HG03354 (cell line): ENCODE data around the gene FGF7.
"Not testable (repeated sequence)": the region's sequence is repeated elsewhere in the genome, so short reads cannot be mapped to it uniquely, and the experiment has no call there.

Source experiments
- ATAC-seq: cut with Tn5 transposase; IDR thresholded peaks from one replicate; pipeline ENCODE4 v1.9.1; 2021; ENCODE audit warnings: mild to moderate bottlenecking; ENCODE audit not compliant: unreplicated experiment, poor library complexity, severe bottlenecking

The FGF7 gene

GRCh38 chr15:49423021-49423420, at the start of gene FGF7:
FGF7 (plus strand) TSS chr15:49423242; CDS start chr15:49424298, 1,056 bp downstream.
- no peak for ATAC-seq

GRCh38 chr15:49379996-49380395, 43.0 kb upstream of the FGF7 start:
- no peak for ATAC-seq

DNA sequence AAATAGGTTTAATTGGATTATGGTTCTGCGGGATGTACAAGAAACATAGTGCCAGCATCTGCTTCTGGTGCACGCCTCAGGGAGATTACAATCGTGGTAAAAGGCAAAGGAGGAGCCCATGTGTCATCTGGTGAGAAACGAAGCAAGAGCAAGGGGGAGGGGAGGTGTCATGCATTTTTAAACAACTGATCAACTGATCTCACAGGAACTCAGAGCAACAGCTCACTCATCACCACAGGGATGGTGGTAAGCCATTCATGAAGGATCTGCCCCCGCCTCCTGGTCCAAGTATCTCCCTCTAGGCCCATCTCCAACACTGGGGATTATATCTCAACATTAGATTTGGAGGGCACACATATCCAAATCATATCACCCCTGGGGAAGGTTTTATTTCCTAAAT, 42.1 kb upstream of the FGF7 start:
- ATAC-seq, result no peak

DNA sequence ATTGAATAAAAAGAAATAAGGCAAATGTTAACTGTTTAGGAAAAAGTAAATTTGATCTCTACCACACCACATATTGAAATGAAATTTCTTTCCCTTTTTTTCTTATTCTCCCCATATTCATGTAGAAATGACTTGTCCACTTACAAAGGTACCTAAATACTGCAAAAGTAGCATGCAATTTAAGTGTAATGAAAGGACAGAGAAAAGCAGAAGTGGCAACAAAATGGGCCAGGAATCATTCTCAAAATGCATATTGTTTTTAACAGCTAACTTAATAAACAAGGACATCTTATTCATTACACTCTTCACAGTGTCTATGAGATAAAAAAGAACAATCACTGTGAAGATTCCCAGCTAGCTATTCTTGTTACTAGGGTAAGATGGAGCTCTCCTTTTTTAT, 40.6 kb upstream of the FGF7 start:
- no peak for ATAC-seq

- ATAC-seq, result no peak
These were observed 39.8 kb upstream of the FGF7 start for GRCh38 chr15:49383266-49383665.

GRCh38 chr15:49387471-49387870, 35.6 kb upstream of the FGF7 start:
- ATAC-seq, result peak; percentile 50

GRCh38 chr15:49402515-49403296, 20.3 kb upstream of the FGF7 start:
- not testable (repeated sequence) for ATAC-seq

- no peak for ATAC-seq
These were observed 16.5 kb upstream of the FGF7 start for GRCh38 chr15:49406352-49407118.

DNA sequence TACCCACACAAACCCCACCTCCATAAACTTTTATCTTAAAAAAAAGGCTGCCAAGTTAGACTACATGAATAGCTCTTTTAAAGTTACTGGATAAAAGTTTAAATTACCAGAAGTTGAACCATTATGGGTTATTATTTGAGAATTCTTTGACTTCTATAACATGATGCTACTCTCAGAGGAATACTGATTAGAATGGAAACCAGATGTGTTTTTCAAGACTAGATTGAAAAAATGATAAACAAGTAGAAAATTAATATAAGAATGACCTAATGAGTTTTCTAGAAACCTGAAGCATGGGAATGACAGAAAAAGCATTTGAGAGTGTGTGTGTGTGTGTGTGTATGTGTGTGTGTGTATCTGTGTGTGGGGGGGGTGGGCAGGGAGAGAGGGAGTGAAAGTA, 12.4 kb upstream of the FGF7 start:
- ATAC-seq, result no peak

GRCh38 chr15:49412797-49413196, 10.2 kb upstream of the FGF7 start:
- no peak for ATAC-seq

DNA sequence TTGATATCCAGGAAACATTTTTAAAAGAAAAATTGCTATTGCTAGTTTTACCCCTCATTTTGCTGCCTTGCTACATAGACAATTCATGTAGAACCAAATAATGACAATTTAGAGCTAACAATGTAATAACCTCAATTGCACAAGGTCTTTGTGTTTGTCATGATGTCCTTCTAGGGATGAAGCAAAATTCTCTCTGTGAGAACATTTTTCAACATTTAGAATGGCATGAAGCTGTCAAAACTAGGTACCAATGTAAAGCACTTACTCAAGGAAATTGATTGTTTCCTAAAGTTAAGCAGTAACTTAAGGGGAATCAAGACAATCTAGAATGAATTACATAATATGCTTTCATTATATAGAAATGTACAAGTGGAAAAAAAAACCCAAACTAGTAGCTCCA, 7.9 kb upstream of the FGF7 start:
- no peak for ATAC-seq

- no peak for ATAC-seq
These were observed 7.4 kb upstream of the FGF7 start for GRCh38 chr15:49415638-49416037.

DNA sequence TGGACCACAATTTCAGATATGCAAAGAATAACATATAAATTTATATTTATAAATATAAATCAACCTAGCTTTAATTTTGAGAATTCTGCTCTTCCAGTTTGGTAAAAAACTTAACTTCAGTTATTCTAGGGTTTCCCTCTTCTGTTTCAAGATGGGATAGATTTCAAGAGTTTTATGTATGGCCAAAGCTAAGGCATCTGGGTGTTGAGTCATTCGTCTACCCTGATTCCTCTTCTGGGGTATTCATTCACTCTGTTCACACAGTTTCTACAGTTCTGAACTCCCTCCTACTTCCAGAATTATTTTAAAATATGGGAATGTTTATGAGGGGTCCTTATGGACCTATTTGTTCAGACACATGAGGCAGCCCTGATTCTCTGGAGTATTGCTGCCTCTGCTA, 4.2 kb upstream of the FGF7 start:
- no peak for ATAC-seq

- peak; percentile 77 for ATAC-seq
These were observed 1.1 kb upstream of the FGF7 start for GRCh38 chr15:49421991-49422390.

GRCh38 chr15:49423901-49424550, 984 bp downstream of the FGF7 start:
- no peak for ATAC-seq

GRCh38 chr15:49424954-49425353, 1.9 kb downstream of the FGF7 start:
- no peak for ATAC-seq

GRCh38 chr15:49427372-49427771, 4.3 kb downstream of the FGF7 start:
- no peak for ATAC-seq

GRCh38 chr15:49428409-49429095, 5.5 kb downstream of the FGF7 start:
- ATAC-seq, result no peak

DNA sequence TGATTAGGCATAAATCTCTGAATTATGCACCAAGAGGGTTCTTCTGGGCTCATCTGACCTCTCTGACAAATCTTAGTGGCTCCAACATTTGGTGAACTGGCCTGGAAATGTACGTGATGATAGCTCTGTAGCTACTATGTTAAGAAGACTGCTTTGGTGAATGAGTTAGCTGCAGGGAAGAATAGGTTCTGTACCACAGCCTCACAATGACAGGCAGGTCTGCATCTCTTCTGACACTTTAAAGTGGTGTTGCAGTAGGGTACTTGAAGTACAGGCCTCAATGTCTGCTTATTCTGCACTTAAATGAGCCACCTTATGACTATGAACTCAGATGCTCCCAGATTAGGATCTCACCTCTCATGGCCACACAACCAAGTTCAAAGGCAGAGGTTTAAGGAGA, 7.0 kb downstream of the FGF7 start:
- ATAC-seq, result no peak

DNA sequence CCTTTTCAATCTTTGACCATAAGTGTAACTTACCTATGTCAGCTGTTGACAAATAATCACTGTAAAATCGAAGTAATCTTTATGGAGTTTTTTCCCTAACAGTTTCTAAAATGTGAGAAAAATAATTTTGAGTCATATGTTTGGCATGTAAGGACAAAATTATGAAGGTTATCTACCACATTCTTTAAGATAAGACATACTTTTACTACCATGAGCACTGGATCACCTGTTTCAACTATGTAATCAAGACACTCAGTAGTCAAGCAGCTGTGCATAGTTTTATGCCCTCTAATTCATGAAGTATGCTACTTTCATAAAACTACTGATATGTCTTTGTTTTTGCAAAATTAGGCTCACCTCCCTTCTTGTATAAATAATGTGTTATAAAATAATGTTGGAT, 12.1 kb downstream of the FGF7 start:
- ATAC-seq, result no peak
